GM19468 (cell line): ENCODE measurements around the gene NKX2-3.

Source experiments
- ATAC-seq: cut with Tn5 transposase; IDR thresholded peaks from one replicate; pipeline ENCODE4 v1.9.1; 2021; ENCODE audit warnings: mild to moderate bottlenecking, moderate library complexity, moderate number of reproducible peaks; ENCODE audit not compliant: unreplicated experiment; ENCODE audit errors: extremely low read depth

The NKX2-3 gene

GRCh38 chr10:99571816-99572215, 39.1 kb downstream of the NKX2-3 start:
- ATAC-seq: no peak

- no peak for ATAC-seq
These were observed 41.0 kb downstream of the NKX2-3 start for GRCh38 chr10:99573790-99574189.

GRCh38 chr10:99579971-99580370, 47.2 kb downstream of the NKX2-3 start:
- ATAC-seq: no peak

- ATAC-seq: no peak
These were observed 49.6 kb downstream of the NKX2-3 start for GRCh38 chr10:99582255-99582770.

- ATAC-seq: no peak
These were observed 50.9 kb downstream of the NKX2-3 start for GRCh38 chr10:99583687-99584086.
